Lower lobe of right lung (tissue), 2 donors: Measurements from ENCODE around the gene EPHA4. TPM values are rescaled to one million over a fixed set of nuclear protein-coding genes. Genes with fewer than 3 reads are reported as not detected.

Experiments used
- ATAC-seq, 2 donors: fragments of 200-7000 bp; cut with Tn5 transposase; one replicate each; pipeline ENCODE4 v1.9.1; 2020 to 2022; ENCODE audit warnings: mild to moderate bottlenecking in 2 of 2, moderate library complexity in 2 of 2
- DNase-seq: peaks from one replicate; pipeline ENCODE4 v3.0.0-alpha.2; 2020
- H3K27ac ChIP-seq: fragments of 200-600 bp; one replicate; pipeline ENCODE4 v1.8.0; 2022
- H3K27me3 ChIP-seq: fragments of 200-600 bp; one replicate; pipeline ENCODE4 v1.8.0; 2022; ENCODE audit warnings: low read depth
- H3K36me3 ChIP-seq: fragments of 200-600 bp; one replicate; pipeline ENCODE4 v1.8.0; 2022; ENCODE audit warnings: mild to moderate bottlenecking
- H3K4me1 ChIP-seq: fragments of 200-600 bp; one replicate; pipeline ENCODE4 v1.8.0; 2022
- H3K4me3 ChIP-seq: fragments of 200-600 bp; one replicate; pipeline ENCODE4 v1.8.0; 2022; ENCODE audit warnings: mild to moderate bottlenecking
- H3K9me3 ChIP-seq: fragments of 200-600 bp; one replicate; pipeline ENCODE4 v1.8.0; 2022
- CTCF ChIP-seq: fragments of 200-600 bp; IDR thresholded peaks from one replicate; pipeline ENCODE4 v1.8.0; 2022; ENCODE audit warnings: antibody characterized with exemption, mild to moderate bottlenecking
- intact Hi-C: fragments of 100-400 bp; cut with DNase I; formaldehyde crosslinking; loops from one replicate; pipeline ENCODE4 v1.11.0; 2022
- total RNA-seq: library from RNA; stranded (reverse); fragmentation: NEBNext Ultra II Directional; extraction: Animal tissue kit (Norgen Biotek cat#: 25700); gene quantifications from one replicate; pipeline ENCODE4 v1.2.1, GENCODE V29; 2021
- donor health status: DM: no; HTN: yes; CAD: no; lungs with severe emphysema.

The EPHA4 gene
- total RNA-seq, 1 donor from 2014 or later: 13.8 TPM

- no peak for TF ChIP-seq CTCF
- Histone ChIP-seq H3K4me3 (no peak overlapping the region), H3K36me3 (no peaks in the 10 kb centered on the region), H3K4me1 (peaks cover 26% of the 10 kb centered on the region), H3K9me3 (no peaks in the 10 kb centered on the region), H3K27ac (no peak overlapping the region), H3K27me3 (peaks cover 26% of the 10 kb centered on the region)
- intact Hi-C loops: no loop called here
- DNase-seq (no peak), ATAC-seq (no peak)
Measured at GRCh38 chr2:221569425-221569845, 2.7 kb downstream of the EPHA4 start.

GRCh38 chr2:221568299-221568698 lies 3.8 kb downstream of the EPHA4 start:
- intact Hi-C loops: no loop called here

GRCh38 chr2:221567809-221568208 lies 4.3 kb downstream of the EPHA4 start:
- no peak overlapping the region for H3K4me3 ChIP-seq
- intact Hi-C loops: no loop called here
- DNase-seq: no peak
- H3K36me3 ChIP-seq: no peaks in the 10 kb centered on the region
- no peak for ATAC-seq
- H3K4me1 ChIP-seq: peaks cover 17% of the 10 kb centered on the region
- H3K27me3 ChIP-seq: peaks cover 26% of the 10 kb centered on the region
- no peak for TF ChIP-seq CTCF
- no peaks in the 10 kb centered on the region for H3K9me3 ChIP-seq
- no peak overlapping the region for H3K27ac ChIP-seq

More at GRCh38 chr2:221568299-221568698, 3.8 kb downstream of the EPHA4 start:
- no peak for DNase-seq
- Histone ChIP-seq H3K9me3 (no peaks in the 10 kb centered on the region), H3K4me1 (peaks cover 17% of the 10 kb centered on the region), H3K4me3 (no peak overlapping the region), H3K27me3 (peaks cover 26% of the 10 kb centered on the region), H3K27ac (no peak overlapping the region), H3K36me3 (no peaks in the 10 kb centered on the region)
- no peak for ATAC-seq
- TF ChIP-seq CTCF: no peak

GRCh38 chr2:221567231-221567760 lies 4.8 kb downstream of the EPHA4 start:
- no peak for ATAC-seq
- peaks cover 26% of the 10 kb centered on the region for H3K27me3 ChIP-seq
- H3K9me3 ChIP-seq: no peaks in the 10 kb centered on the region
- peaks cover 17% of the 10 kb centered on the region for H3K4me1 ChIP-seq
- H3K4me3 ChIP-seq: no peak overlapping the region
- no peak for DNase-seq
- H3K27ac ChIP-seq: no peak overlapping the region
- intact Hi-C loops: no loop called here
- no peaks in the 10 kb centered on the region for H3K36me3 ChIP-seq
- TF ChIP-seq CTCF: no peak

GRCh38 chr2:221563270-221563985 lies 8.7 kb downstream of the EPHA4 start:
- intact Hi-C loops: no loop called here
- peaks cover 5% of the 10 kb centered on the region for H3K27me3 ChIP-seq
- no peak for ATAC-seq
- H3K4me3 ChIP-seq: no peak overlapping the region
- DNase-seq: no peak
- H3K9me3 ChIP-seq: no peaks in the 10 kb centered on the region
- H3K36me3 ChIP-seq: no peaks in the 10 kb centered on the region
- no peak overlapping the region for H3K27ac ChIP-seq
- TF ChIP-seq CTCF: no peak
- no peaks in the 10 kb centered on the region for H3K4me1 ChIP-seq
